PC-9 (cell line): Measurements from ENCODE around the gene LRRC3C. TPM values are rescaled to one million over a fixed set of nuclear protein-coding genes. Genes with fewer than 3 reads are reported as not detected.

Source experiments
- BruUV-seq: library from RNA; stranded (reverse); fragments of 400-500 nt; replicated peaks from 2 replicates; lab custom pipeline; 2021; lab: Mats Ljungman, UMichigan
- CTCF ChIA-PET: fragments of 300-600 bp; sonication (Branson Sonifier 250); formaldehyde crosslinking; loops from one replicate; lab custom pipeline; 2022; ENCODE audit warnings: antibody characterized with exemption; lab: Charles Lee
- POLR2A ChIA-PET: fragments of 300-600 bp; sonication (Branson Sonifier 250); formaldehyde crosslinking; loops from one replicate; lab custom pipeline; 2022; ENCODE audit warnings: antibody characterized with exemption; ENCODE audit not compliant: unreplicated experiment; lab: Charles Lee
- DNase-seq, 2 experiments: peaks; one replicate each; pipeline versions ENCODE4 v3.0.0 to v3.0.0-alpha.2; 2015 to 2022; ENCODE audit warnings: mixed read lengths in 1 of 2
- H2AFZ ChIP-seq: fragments of 200-600 bp; sonication (generic); 2 replicates; pipeline ENCODE4 v1.8.1; 2017; ENCODE audit warnings: antibody characterized with exemption
- H3F3A ChIP-seq: fragments of 200-600 bp; sonication (generic); 2 replicates; pipeline ENCODE4 v1.8.1; 2017; ENCODE audit warnings: antibody characterized with exemption, mild to moderate bottlenecking, low read depth; ENCODE audit not compliant: insufficient read depth
- H3K27ac ChIP-seq: fragments of 200-600 bp; sonication (generic); 2 replicates; pipeline ENCODE4 v1.6.1; 2016; ENCODE audit warnings: mixed run types
- H3K27me3 ChIP-seq: fragments of 200-600 bp; sonication (generic); 2 replicates; pipeline ENCODE4 v1.6.1; 2016; ENCODE audit warnings: low read depth, mixed run types; ENCODE audit not compliant: insufficient read depth
- H3K36me3 ChIP-seq: fragments of 200-600 bp; sonication (generic); 2 replicates; pipeline ENCODE4 v1.6.1; 2016; ENCODE audit warnings: low read depth, mixed run types
- H3K4me1 ChIP-seq: fragments of 200-600 bp; sonication (generic); replicated peaks from 2 replicates; pipeline ENCODE4 v1.6.1; 2016; ENCODE audit warnings: mixed run types; ENCODE audit not compliant: insufficient read depth
- H3K4me2 ChIP-seq: fragments of 200-600 bp; sonication (generic); 2 replicates; pipeline ENCODE4 v1.6.1; 2017; ENCODE audit warnings: mixed run types
- H3K4me3 ChIP-seq: fragments of 200-600 bp; sonication (generic); 2 replicates; pipeline ENCODE4 v1.6.1; 2016; ENCODE audit warnings: mixed run types
- H3K79me2 ChIP-seq: fragments of 200-600 bp; sonication (generic); 2 replicates; pipeline ENCODE4 v1.6.1; 2017; ENCODE audit warnings: low read depth, mixed run types
- H3K9me2 ChIP-seq: fragments of 200-600 bp; sonication (generic); 2 replicates; pipeline ENCODE4 v1.8.1; 2017; ENCODE audit warnings: mild to moderate bottlenecking; ENCODE audit not compliant: insufficient read depth
- H3K9me3 ChIP-seq: fragments of 200-600 bp; sonication (generic); 2 replicates; pipeline ENCODE4 v1.8.1; 2016; ENCODE audit warnings: low read depth; ENCODE audit not compliant: insufficient read depth
- H4K20me1 ChIP-seq: fragments of 200-600 bp; sonication (generic); 2 replicates; pipeline ENCODE4 v1.8.1; 2017; ENCODE audit not compliant: insufficient read depth
- EZH2 ChIP-seq: fragments of 200-600 bp; sonication (generic); IDR thresholded peaks from 2 replicates; pipeline ENCODE4 v1.8.0; 2017; ENCODE audit warnings: antibody characterized with exemption, low read depth
- intact Hi-C: fragments of 100-400 bp; cut with micrococcal nuclease; formaldehyde crosslinking; loops from one replicate; pipeline ENCODE4 v1.10.0; 2022; ENCODE audit not compliant: unreplicated experiment
- total RNA-seq: library from RNA; stranded (reverse); gene quantifications from 2 replicates; pipeline ENCODE4 v1.2.3, GENCODE V29; 2021
- TF ChIP-seq, protein P1 (sequence below): fragments of 200-600 bp; sonication (generic); conservative IDR thresholded peaks from 2 replicates; pipeline ENCODE4 v1.6.1; 2017; ENCODE audit warnings: mixed run types, antibody characterized with exemption, mild to moderate bottlenecking, moderate library complexity

The LRRC3C gene
- total RNA-seq, 1 experiment from 2014 or later = not detected

DNA sequence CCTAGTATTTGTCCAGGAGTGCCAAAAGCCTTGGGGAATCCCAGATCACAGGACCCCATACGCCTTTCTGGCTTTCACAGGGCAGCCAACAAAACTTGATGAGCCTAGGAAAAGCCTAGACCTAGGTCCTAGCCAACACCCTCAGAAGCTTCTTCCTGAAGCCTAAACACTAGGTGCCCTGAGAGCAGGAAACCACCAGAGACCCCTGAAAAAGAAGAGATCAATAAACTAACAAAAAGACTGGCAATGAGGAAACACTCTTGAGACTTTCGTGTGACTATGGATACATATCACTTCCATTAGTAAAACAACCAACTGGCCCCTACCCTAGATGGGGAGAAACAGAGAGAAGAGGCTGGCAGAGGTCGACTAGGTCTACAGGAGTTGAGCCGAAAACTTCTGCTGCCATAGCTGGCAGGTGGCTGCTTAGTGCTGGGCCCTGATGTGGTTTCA, 1.4 kb upstream of the LRRC3C start:
- ChIA-PET POLR2A (no interaction called here), CTCF (no interaction called here)
- Histone ChIP-seq H4K20me1 (peaks cover 14% of the 10 kb centered on the region; the same call in 1 of the 2 replicates), H3K9me2 (no peaks in the 10 kb centered on the region), H3F3A (peaks cover 27% of the 10 kb centered on the region), H2AFZ (no peak overlapping the region), H3K4me1 (peaks cover 35% of the 10 kb centered on the region), H3K79me2 (peaks cover 25% of the 10 kb centered on the region), H3K4me3 (peak overlapping the region; percentile 98; the same call in 1 of the 2 replicates), H3K36me3 (no peaks in the 10 kb centered on the region), H3K9me3 (no peaks in the 10 kb centered on the region), H3K4me2 (peak overlapping the region; percentile 95), H3K27ac (no peak overlapping the region), H3K27me3 (no peaks in the 10 kb centered on the region)
- BruUV-seq = no TSS peak
- no peak for DNase-seq
- TF ChIP-seq, protein P1, sequence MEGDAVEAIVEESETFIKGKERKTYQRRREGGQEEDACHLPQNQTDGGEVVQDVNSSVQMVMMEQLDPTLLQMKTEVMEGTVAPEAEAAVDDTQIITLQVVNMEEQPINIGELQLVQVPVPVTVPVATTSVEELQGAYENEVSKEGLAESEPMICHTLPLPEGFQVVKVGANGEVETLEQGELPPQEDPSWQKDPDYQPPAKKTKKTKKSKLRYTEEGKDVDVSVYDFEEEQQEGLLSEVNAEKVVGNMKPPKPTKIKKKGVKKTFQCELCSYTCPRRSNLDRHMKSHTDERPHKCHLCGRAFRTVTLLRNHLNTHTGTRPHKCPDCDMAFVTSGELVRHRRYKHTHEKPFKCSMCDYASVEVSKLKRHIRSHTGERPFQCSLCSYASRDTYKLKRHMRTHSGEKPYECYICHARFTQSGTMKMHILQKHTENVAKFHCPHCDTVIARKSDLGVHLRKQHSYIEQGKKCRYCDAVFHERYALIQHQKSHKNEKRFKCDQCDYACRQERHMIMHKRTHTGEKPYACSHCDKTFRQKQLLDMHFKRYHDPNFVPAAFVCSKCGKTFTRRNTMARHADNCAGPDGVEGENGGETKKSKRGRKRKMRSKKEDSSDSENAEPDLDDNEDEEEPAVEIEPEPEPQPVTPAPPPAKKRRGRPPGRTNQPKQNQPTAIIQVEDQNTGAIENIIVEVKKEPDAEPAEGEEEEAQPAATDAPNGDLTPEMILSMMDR = no peak
- TF ChIP-seq EZH2 = no peak
- intact Hi-C loops = loop anchor here (5.0 to 10.0 kb wide), 2 partner anchors 154 to 171 kb away; no protein-coding TSS in a partner anchor

DNA sequence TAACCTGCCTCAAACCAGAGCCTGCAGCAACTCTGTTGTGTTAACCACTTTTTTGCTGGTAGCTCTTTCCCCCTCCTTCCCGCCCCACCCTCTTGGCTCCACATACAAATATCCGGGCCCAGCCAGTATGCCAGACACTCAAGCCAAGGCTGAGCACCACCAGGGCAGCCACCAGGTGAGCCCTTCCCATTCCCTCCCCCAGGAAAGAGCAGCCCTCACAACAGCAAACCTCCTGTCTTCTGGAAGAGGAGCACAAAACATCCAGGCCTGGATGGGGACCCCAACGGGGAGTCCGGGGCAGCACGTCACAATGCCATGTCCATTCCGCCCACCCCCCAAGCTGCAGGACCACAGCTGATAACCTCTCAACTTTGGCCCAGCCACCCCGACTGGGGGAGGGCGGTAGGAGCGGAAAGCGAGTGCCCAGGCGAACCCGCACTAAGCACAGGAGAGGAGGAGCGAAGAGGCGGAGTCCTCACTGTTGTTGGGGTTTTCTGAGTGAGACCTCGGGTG, 888 bp upstream of the LRRC3C start:
- Histone ChIP-seq H3K4me1 (peaks cover 35% of the 10 kb centered on the region), H3K79me2 (peaks cover 25% of the 10 kb centered on the region), H3K9me2 (no peaks in the 10 kb centered on the region), H3F3A (peaks cover 27% of the 10 kb centered on the region), H3K9me3 (no peaks in the 10 kb centered on the region), H3K27ac (no peak overlapping the region), H4K20me1 (peaks cover 14% of the 10 kb centered on the region; the same call in 1 of the 2 replicates), H3K27me3 (no peaks in the 10 kb centered on the region), H3K4me3 (peak overlapping the region; percentile 98), H3K4me2 (peak overlapping the region; percentile 95), H2AFZ (peak overlapping the region; percentile 97), H3K36me3 (no peaks in the 10 kb centered on the region)
- TF ChIP-seq, protein P1 = no peak
- no peak for TF ChIP-seq EZH2
- intact Hi-C loops = loop anchor here (5.0 to 10.0 kb wide), 2 partner anchors 154 to 172 kb away; no protein-coding TSS in a partner anchor
- peak; percentile 37 to 40 for DNase-seq
- BruUV-seq = no TSS peak
- ChIA-PET CTCF (no interaction called here), POLR2A (no interaction called here)

DNA sequence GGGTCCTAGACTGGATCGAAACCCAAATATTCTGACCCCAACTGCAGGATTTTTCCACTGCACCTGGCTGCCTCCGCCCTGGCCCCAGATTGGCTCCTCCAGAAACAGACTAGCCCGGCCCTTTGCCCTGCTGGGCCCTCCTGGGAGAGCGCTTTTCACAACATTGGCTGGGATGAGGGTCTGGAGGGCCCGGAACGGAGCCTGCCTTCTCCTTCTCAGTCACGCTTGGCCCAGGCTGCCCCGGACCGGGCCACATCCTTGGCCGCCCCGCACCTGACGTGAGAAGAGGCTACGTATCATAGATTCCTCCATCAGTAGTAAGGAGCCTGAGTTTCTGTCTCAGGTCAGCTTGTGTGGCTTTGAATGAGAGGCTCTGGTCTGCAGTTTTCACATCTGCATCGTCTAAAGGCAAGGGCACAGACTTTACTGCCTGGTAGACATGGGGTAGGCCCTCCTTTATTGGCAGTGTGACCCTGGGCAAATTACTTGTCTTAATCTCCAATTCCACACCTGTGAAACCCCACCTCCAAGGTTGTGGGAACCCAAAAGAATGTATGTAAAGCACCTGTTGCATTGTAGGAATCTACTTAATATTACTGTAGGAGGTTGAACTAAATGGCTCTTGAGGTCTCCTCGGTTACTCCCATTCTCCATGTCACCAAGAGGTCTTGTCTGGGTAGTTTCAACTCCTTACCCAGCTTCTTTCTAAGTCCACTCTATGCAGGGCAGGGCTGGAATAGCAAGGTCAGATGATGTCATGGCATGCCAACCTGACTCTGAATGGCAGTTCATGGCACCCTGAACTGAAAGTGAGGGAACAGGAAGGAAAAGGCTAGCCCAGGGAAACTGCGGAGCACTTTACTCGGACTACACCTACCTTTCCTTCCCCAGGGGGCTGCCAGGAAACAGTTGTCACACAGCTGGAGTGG, 661 bp downstream of the LRRC3C start:
- Histone ChIP-seq H4K20me1 (peaks cover 14% of the 10 kb centered on the region; the same call in 1 of the 2 replicates), H3K27ac (peak overlapping the region; percentile 89), H3K9me3 (no peaks in the 10 kb centered on the region), H3K36me3 (no peaks in the 10 kb centered on the region), H3K4me3 (peak overlapping the region; percentile 98; the same call in 1 of the 2 replicates), H3K4me2 (peak overlapping the region; percentile 95), H3K4me1 (peaks cover 35% of the 10 kb centered on the region), H3K9me2 (no peaks in the 10 kb centered on the region), H3F3A (peaks cover 27% of the 10 kb centered on the region), H2AFZ (no peak overlapping the region), H3K27me3 (no peaks in the 10 kb centered on the region), H3K79me2 (peaks cover 25% of the 10 kb centered on the region)
- POLR2A ChIA-PET = interaction anchor here (0.5 to 0.7 kb wide), 2 partner anchors 189 to 240 kb away, joined by 3 to 5 read pairs; partner anchors contain the start of gene PGAP3
- DNase-seq = peak in 1 of 2 experiments; percentile 15
- no peak for TF ChIP-seq EZH2
- TF ChIP-seq, protein P1 = no peak
- BruUV-seq = TSS peak; percentile 70
- intact Hi-C loops = loop anchor here (5.0 to 10.0 kb wide), 2 partner anchors 156 to 173 kb away; no protein-coding TSS in a partner anchor
- CTCF ChIA-PET = no interaction called here
